Dermis blood vessel endothelial cell (primary cell): ENCODE results near the gene PARK7. TPM values are rescaled to one million over a fixed set of nuclear protein-coding genes. Genes with fewer than 3 reads are reported as not detected.
A peak's percentile ranks its signal among the peaks of the same experiment; 100 is the strongest.

Source experiments
- DNase-seq: peaks from one replicate; pipeline ENCODE4 v3.0.0; 2010
- total RNA-seq: library from RNA; depleted of rRNA; stranded (reverse); fragments of >200 nt; gene quantifications from 2 replicates; pipeline ENCODE4 v1.2.3, GENCODE V29; 2014

PARK7 gene
- total RNA-seq, 1 donor from 2014 or later = 230 TPM

DNA sequence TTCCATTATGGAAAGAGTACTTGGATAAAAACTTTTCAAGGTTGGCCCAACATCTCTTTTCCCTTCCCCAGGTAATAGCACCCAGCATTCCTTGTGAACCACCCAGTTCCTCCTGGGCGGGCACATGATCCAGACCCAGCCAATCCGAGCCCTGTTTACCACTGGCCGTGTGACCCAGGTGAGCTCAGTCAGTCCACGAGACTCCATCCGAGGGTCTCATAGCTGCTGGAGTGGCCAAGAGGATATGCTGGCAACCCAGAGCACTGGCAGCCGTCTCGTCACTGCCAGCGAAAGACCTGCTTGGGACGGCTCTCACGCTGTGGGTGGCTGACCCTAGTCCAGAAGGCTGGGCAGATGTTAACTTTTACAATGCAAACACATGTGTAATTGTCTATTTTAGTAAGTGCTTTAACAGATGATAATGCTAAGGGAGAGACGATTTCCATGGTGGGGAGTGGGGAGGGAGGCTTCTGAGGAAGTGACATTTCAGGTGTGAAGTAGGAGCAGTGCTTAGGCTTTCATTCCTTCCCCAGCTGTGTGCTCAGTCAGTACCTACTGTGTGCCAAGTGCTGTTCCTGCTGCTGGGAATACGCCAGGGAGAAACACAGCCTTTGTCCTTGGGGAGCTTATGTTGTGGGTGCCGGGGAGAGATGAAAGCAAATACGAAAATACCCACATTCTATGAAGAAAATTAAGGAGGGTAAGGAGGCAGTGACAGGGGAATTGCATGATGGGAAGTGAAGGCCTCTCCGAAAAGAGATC is 24.5 kb downstream of the PARK7 start:
- no peak for DNase-seq

- no peak for DNase-seq
These were observed 26.0 kb downstream of the PARK7 start for GRCh38 chr1:7987528-7987927.

GRCh38 chr1:7988576-7988975 is 27.1 kb downstream of the PARK7 start:
- DNase-seq = no peak

DNA sequence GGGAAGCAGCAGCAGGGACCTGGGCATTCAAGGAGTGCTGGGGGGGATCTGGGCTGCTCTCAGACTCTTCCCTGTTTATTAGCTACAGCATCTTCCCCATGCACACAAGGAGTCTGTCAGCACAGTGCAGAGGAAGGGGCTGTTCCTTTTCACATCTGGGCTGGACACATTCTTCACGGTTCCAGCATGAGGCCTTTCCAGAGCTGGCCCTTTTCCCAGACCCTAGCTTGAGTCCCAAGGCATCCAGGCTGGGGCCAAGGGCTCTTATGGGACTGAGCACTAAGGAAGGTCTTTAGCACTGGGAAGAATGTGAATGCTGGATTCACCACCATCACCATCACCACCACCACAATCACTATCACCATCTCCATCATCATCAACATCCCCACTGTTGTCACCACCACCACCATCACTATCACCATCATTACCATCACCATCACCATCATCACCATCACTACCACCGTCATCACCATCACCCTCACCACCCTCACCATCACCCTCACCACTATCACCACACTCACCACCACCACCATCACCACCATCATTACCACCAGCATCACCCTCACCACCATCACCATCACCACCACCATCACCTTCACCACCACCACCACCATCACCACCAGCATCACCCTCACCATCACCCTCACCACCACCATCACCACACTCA is 28.4 kb downstream of the PARK7 start:
- DNase-seq = no peak

DNA sequence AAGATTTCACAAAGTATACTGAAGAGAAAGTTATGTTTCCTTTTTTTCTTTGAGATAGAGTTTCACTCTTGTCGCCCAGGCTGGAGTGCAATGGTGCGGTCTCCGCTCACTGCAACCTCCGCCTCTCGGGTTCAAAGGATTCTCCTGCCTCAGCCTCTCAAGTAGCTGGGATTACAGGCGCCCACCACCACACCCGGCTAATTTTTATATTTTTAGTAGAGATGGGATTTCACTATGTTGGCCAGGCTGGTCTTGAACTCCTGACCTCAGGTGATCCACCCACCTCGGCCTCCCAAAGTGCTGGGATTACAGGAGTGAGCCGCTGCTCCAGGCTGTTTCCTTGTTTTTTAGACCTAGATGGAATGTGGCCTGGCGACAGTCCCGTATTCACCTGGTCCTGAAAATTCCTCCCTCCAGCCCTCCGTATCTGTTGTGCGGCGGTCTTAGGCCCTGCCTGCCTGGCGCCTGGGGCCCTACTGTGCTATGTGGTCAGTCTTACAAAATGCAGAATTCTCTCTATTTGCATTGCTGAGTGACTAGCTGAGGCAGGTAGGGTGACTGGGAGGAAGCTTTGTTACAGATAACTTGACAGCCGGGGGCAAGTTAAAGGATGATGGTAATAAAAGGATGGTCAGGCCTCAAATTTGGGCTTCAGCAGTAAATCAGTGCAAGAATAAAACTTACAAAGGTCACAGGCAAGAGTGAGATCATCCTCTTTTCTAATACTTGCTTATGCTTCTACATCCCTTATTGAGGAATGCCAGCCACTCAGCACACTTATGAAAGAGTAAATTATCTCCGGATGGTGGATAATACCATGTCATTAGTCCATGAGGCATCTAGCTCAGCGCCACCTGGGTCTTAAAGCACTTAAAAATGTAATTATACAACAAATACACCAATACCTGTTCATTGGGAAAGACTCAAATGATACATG is 30.3 kb downstream of the PARK7 start:
- no peak for DNase-seq

GRCh38 chr1:7992885-7993284 is 31.4 kb downstream of the PARK7 start:
- no peak for DNase-seq

- DNase-seq = no peak
These were observed 32.3 kb downstream of the PARK7 start for GRCh38 chr1:7993593-7994479.

GRCh38 chr1:7994827-7995226 is 33.3 kb downstream of the PARK7 start:
- no peak for DNase-seq

DNA sequence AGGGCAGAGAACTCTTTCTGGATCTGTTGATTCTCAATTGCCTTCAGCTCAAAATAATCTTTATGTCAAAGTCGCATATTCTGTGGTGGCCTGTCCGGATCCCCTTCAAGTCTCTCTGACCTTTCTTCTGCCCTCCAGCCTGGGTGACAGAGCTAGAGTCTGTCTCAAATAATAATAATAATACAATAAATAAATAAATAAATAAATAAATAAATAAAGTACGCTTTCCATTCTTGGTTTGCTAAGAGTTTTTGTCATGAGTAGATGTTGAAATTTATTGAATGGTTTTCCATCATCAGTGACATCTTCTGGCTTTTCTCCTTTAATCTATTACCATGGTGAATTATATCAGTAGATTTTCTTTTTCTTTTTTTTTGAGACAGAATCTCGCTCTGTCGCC is 33.9 kb downstream of the PARK7 start:
- no peak for DNase-seq

DNA sequence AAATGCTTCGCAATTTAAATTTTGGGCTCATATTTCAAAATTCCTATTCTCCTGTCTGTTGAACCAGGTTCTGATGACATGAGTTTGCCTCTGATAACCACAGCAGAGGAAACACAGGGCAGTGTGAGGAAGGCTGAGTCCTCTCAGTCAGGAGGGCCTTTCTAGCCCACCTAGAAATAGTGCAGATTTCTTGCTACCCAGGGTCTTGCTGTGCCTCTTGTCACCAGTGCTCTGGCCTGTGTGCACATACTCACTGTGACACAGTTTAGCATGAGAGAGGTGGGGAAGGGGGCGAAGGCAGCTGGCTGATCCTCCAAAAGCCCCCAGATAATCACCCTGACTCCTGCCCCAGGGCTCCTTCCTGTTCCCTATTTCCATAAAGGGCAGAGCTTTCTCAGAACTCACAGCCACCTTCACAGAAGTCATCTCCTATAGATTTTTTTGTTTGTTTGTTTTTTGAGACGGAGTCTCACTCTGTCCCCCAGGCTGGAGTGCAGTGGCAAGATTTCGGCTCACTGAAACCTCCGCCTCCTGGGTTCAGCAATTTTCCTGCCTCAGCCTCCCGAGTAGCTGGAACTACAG is 40.9 kb downstream of the PARK7 start:
- no peak for DNase-seq

DNA sequence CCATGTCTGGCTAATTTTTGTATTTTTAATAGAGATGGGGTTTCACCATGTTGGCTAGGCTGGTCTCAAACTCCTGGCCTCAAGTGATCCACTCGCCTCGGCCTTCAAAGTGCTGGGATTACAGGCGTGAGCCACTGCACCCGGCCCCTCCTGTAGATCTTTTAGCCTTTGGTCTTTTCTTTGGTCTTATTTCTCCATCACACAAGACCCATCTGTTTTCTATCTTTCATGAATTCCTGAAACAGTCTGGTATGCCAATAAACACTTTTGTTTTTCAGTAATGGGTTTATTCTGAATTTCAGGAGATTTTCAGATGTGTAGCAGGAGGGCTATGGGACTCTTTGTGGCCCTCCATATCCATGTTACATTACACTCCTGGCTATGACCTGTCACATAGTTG is 41.4 kb downstream of the PARK7 start:
- no peak for DNase-seq

DNA sequence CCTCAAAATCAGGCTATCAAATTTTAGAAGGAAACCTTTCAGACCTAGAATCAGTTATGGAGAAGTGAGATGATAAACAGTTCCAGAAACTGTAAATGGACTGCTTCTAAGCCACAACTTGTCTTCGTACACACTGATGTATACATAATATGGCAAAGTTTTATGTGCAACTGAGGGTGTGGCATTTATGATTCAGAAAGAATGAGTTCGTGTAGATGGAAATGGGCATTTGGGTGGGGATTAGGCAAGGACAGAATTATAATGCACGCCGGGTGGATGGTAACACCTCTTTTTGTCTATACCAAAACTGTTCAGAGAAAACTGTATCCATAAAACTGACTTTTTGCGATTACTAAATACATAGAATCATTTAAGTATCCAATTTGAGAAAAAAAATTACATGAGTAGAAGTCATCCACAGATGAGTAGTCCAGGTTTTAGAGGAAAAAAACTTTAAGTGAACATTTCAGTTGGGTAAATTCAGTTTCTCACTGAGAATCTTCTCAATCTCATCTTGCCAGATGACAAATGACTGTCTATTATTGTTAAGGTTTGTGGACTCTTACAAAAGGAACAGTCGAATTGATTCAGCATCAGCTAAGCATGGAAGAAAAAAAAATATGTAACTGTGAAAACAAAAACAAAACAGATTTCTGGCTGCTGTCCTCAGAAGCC is 42.1 kb downstream of the PARK7 start:
- no peak for DNase-seq

DNA sequence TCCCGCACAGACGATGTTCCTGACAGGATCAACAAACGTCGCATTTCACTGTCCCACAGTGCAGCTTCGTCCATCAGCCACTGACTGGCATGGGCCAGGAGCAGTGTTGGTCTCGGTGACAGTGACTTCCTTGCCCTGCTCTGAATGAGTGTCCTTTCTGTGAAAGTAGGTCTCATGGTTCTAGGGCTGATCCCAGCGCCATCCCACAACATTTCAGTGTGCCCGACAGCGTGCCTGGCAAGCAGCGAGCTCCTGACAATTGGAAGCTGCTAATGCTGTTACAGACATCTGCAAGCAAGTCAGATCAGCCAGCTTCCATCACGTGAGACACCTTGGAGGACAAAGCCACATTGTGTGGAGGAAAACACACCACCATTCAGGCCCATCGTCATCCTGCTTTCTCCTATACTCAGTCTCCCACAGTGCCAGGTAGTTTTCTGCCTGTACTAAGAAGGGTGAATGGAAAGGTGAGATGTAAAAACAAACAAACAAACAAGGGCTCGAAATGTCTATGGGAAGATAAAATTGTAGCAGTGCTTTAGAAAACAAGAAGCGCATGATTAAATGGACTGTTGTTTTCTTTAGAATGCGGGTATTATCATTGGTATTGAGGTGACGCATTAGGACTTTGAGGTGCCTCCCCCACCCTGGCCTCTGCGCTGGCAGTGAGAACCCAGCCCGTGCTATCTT is 42.7 kb downstream of the PARK7 start:
- no peak for DNase-seq

DNA sequence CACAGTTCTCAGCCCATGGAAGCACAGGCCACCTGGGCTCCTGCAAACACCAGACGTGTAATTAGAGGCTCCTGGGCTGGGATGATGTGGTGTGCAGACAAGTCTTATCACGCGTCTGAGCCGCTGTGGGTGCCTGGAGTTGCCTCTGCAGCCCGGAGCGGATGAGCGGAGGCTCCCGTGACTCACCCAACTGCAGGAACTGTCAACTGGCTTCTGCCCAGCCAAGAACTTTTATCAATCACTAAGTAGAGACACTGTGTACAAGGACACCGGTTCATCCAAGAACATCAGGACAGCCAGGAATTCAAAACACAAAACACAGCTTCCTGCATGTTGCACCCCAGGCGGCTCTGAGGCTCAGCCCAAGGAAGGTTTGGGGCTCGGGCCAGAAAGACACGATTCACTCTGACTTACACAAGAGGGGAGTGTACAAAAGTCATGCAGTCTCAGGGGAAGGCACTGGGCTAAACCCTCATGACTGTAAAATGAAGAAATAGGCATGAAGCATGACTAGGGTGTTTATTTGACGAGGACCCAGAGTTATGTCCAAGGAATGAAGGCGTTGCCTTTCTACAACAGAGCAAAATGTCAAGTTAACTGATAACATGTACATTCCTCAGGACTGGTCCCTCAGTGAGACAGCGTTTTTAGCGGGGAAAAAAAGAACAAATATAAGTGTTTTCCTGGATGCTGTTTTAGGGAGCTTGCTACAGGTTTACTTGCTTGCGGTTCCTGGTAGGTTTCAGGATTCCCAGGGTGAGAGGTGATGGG is 43.5 kb downstream of the PARK7 start:
- DNase-seq = peak; percentile 79

DNA sequence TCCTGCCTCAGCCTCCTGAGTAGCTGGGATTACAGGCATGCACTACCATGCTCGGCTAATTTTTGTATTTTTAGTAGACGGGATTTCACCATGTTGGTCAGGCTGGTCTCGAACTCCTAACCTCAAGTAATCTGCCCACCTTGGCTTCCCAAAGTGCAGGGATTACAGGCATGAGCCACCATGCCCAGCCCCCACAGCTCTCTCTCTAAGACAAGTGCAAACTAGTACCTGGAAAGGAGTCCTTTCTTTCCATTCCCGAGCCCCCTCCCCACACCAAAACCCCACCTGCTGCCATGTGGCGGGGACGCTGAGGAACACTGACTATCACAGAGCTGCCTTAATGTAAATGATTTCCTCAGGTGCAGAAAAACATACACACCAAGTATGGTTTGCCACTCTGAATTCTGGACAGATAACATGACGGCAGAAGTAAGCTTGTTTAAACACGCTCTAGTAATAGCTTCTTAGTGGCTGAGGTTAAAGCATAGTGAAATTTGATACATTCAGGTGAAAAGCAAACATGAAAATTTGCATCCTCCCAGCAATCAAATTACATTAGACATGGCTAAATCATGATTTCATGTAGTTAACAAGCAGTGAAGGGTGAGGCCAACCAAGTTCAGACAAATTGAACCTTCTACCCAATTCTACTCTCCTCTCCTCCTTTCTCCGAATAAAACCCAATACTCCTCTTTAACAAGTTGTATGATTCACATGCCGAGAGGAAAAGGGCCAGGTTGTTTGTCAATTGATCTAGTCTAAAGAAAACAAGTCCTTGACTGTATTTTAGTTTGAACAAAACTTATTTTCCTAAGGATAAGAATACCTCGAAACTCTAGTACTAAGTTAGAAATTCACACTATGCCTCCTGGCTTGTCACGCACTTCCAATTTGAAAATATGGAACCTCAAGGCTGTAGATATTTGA is 44.8 kb downstream of the PARK7 start:
- no peak for DNase-seq

GRCh38 chr1:8009043-8010002 is 47.8 kb downstream of the PARK7 start:
- DNase-seq = no peak

- DNase-seq = no peak
These were observed 48.7 kb downstream of the PARK7 start for GRCh38 chr1:8010080-8010664.
